ENCODE measurements around the gene SEC22A. TPM values are rescaled to one million over a fixed set of nuclear protein-coding genes. Genes with fewer than 3 reads are reported as not detected.

The SEC22A gene
- polyA plus RNA-seq, 3 donors: 24.9 to 27.0 (median 26.2) TPM

Other genes starting within 250 kb of the SEC22A start
- gene SEMA5B, start 174.2 kb upstream of the SEC22A start, polyA plus RNA-seq (ENCODE audit: insufficient read length in 3 of 3): 10 to 100 TPM; 17.5 to 25.6 (median 23.4) TPM
- 10 to 100 TPM; 22.2 to 32.1 (median 25.0) TPM for gene PDIA5, start 134.9 kb upstream of the SEC22A start, polyA plus RNA-seq (ENCODE audit: insufficient read length in 3 of 3)
- 10 to 100 TPM; 10.8 to 13.2 (median 12.7) TPM for gene ADCY5, start 247.1 kb downstream of the SEC22A start, polyA plus RNA-seq (ENCODE audit: insufficient read length in 3 of 3)